Subcutaneous adipose tissue (tissue), 4 donors: ENCODE results near the gene IDH1. TPM values are rescaled to one million over a fixed set of nuclear protein-coding genes. Genes with fewer than 3 reads are reported as not detected.

ENCODE experiments used
- CTCF ChIP-seq: fragments of 450-650 bp; IDR thresholded peaks from one replicate; pipeline ENCODE4 v1.5.1; 2016; ENCODE audit warnings: low read depth, mild to moderate bottlenecking, control low read depth, antibody characterized with exemption, moderate library complexity
- total RNA-seq, 4 donors: library from RNA; depleted of rRNA; stranded (reverse); fragments of >200 nt; gene quantifications; one replicate each; pipeline ENCODE4 v1.1.0, GENCODE V29; 2016

The IDH1 gene
- total RNA-seq, 4 donors from 2014 or later: 126 to 345 (median 247) TPM

GRCh38 chr2:208227581-208228232 lies 27.2 kb downstream of the IDH1 start:
- no peak for TF ChIP-seq CTCF

GRCh38 chr2:208224802-208225201 lies 30.1 kb downstream of the IDH1 start:
- TF ChIP-seq CTCF: no peak

- no peak for TF ChIP-seq CTCF
Observed at GRCh38 chr2:208222351-208222750, 32.5 kb downstream of the IDH1 start.

- no peak for TF ChIP-seq CTCF
Observed at GRCh38 chr2:208210688-208211451, 44.0 kb downstream of the IDH1 start.

- TF ChIP-seq CTCF: no peak
Observed at GRCh38 chr2:208208335-208209085, 46.4 kb downstream of the IDH1 start.

- TF ChIP-seq CTCF: no peak
Observed at GRCh38 chr2:208207769-208208168, 47.1 kb downstream of the IDH1 start.

- no peak for TF ChIP-seq CTCF
Observed at GRCh38 chr2:208204166-208204565, 50.7 kb downstream of the IDH1 start.
